HCT116 (cell line): Measurements from ENCODE around the gene MYRF.

Experiments
- CTCF ChIP-seq, 3 experiments: fragments of 200-600 bp in 1 of 3; sonication (generic) in 1 of 3; IDR thresholded peaks in 2 of 3; conservative IDR thresholded peaks in 1 of 3; 2 replicates each; pipeline ENCODE4 v1.5.1; 2012 to 2017; ENCODE audit warnings: low read depth in 2 of 3, low read length in 2 of 3, antibody characterized with exemption in 1 of 3, borderline replicate concordance in 1 of 3, control low read depth in 1 of 3, mild to moderate bottlenecking in 1 of 3, mixed read lengths in 1 of 3, mixed run types in 1 of 3, moderate library complexity in 1 of 3; ENCODE audit not compliant: insufficient read depth in 1 of 3
- EZH2 ChIP-seq: fragments of 200-600 bp; sonication (generic); IDR thresholded peaks from 2 replicates; pipeline ENCODE4 v1.6.1; 2017; ENCODE audit warnings: antibody characterized with exemption, mixed run types
- EZH2phosphoT487 ChIP-seq: fragments of 200-600 bp; IDR thresholded peaks from 2 replicates; pipeline ENCODE4 v1.6.1; 2018; ENCODE audit warnings: antibody characterized with exemption, borderline replicate concordance
- POLR2A ChIP-seq: IDR thresholded peaks from 2 replicates; pipeline ENCODE4 v1.7.0; 2011; ENCODE audit warnings: borderline replicate concordance; ENCODE audit not compliant: insufficient read depth, insufficient read length; ENCODE audit errors: extremely low read depth
- POLR2AphosphoS5 ChIP-seq: IDR thresholded peaks from 2 replicates; pipeline ENCODE4 v1.6.1; 2011; ENCODE audit warnings: mild to moderate bottlenecking, low read depth, low read length, moderate library complexity
- SRF ChIP-seq: IDR thresholded peaks from 2 replicates; pipeline ENCODE4 v1.6.1; 2012; ENCODE audit warnings: low read depth
- TCF7L2 ChIP-seq: IDR thresholded peaks from 2 replicates; pipeline ENCODE4 v1.7.0; 2011; ENCODE audit warnings: borderline replicate concordance, inconsistent platforms; ENCODE audit not compliant: insufficient read depth, insufficient read length; ENCODE audit errors: extremely low read depth
- ZNF274 ChIP-seq: fragments of 200-500 bp; sonication (Bioruptor generic); IDR thresholded peaks from 2 replicates; pipeline ENCODE4 v1.6.1; 2014; ENCODE audit warnings: mild to moderate bottlenecking, low read depth, low read length, inconsistent platforms

DNA sequence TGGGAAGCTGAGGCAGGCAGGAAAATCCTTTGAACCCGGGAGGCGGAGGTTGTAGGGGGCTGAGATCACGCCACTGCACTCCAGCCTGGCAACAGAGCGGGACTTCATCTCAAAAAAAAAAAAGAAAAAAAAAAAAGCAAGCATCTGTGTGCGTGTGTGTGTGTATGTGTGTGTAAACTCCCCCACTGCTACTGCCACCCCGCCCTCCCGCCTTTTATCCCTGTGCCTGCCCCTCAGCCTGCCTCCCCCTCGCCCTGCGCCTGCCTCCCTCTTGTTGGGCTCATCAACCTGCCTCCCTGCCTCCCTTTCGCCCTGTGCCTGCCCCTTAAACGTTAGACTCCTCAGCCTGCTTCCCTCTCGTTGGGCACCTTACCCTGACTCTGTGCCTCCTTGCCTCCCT lies 22.0 kb downstream of the MYRF start:
- TF ChIP-seq CTCF (IDR thresholded peaks at IDR 0.05 in 2 of 3, conservative IDR thresholded peaks at IDR 0.05 in 1 of 3; ENCODE audit: borderline replicate concordance in 1 of 3, insufficient read depth in 1 of 3, low read depth in 2 of 3, low read length in 2 of 3) (no peak), POLR2A (no peak), POLR2AphosphoS5 (no peak), ZNF274 (no peak), SRF (no peak), EZH2phosphoT487 (no peak), EZH2 (no peak), TCF7L2 (no peak)
